HepG2 (cell line): ENCODE data around the gene EHBP1. TPM values are rescaled to one million over a fixed set of nuclear protein-coding genes. Genes with fewer than 3 reads are reported as not detected.

ENCODE experiments used
- ATF6 ChIP-seq: sonication (generic); formaldehyde crosslinking; conservative IDR thresholded peaks from 2 replicates; pipeline ENCODE4 v1.4.0; 2020; ENCODE audit warnings: missing genetic modification reagents
- BCL3 ChIP-seq: sonication (generic); formaldehyde crosslinking; IDR thresholded peaks from 2 replicates; pipeline ENCODE4 v1.5.1; 2020; ENCODE audit warnings: mild to moderate bottlenecking, missing genetic modification reagents, moderate library complexity
- DBP ChIP-seq: sonication (generic); formaldehyde crosslinking; IDR thresholded peaks from 2 replicates; pipeline ENCODE4 v1.4.0; 2020; ENCODE audit warnings: missing genetic modification reagents; ENCODE audit errors: not compliant biosample characterization
- KAT7 ChIP-seq: IDR thresholded peaks from 2 replicates; pipeline ENCODE4 v1.6.1; 2018; ENCODE audit warnings: borderline replicate concordance, missing compliant biosample characterization
- MIER2 ChIP-seq: IDR thresholded peaks from 2 replicates; pipeline ENCODE4 v1.6.1; 2016; ENCODE audit warnings: missing biosample characterization, missing genetic modification reagents
- MLXIP ChIP-seq: sonication (generic); formaldehyde crosslinking; IDR thresholded peaks from 2 replicates; pipeline ENCODE4 v1.9.0; 2021; ENCODE audit warnings: missing genetic modification reagents, borderline replicate concordance
- NFAT5 ChIP-seq: sonication (generic); formaldehyde crosslinking; IDR thresholded peaks from 2 replicates; pipeline ENCODE4 v1.4.0; 2020; ENCODE audit warnings: missing genetic modification reagents
- NFATC3 ChIP-seq: sonication (generic); formaldehyde crosslinking; IDR thresholded peaks from 2 replicates; pipeline ENCODE4 v1.5.1; 2020; ENCODE audit warnings: mild to moderate bottlenecking, missing genetic modification reagents
- POLR2G ChIP-seq: fragments of 200-400 bp; formaldehyde crosslinking; IDR thresholded peaks from 2 replicates; pipeline ENCODE4 v1.6.1; 2018; ENCODE audit warnings: mild to moderate bottlenecking, low read depth, low read length, moderate library complexity
- RFXANK ChIP-seq: IDR thresholded peaks from 2 replicates; pipeline ENCODE4 v1.6.1; 2016
- RXRA ChIP-seq: sonication (generic); formaldehyde crosslinking; IDR thresholded peaks from 2 replicates; pipeline ENCODE4 v1.5.1; 2020; ENCODE audit warnings: missing genetic modification reagents
- SOX6 ChIP-seq, 2 experiments: fragments of 450-650 bp in 1 of 2; sonication (generic) in 1 of 2; formaldehyde crosslinking in 1 of 2; IDR thresholded peaks; 2 replicates each; pipeline versions ENCODE4 v1.4.0 to v1.6.1; 2017 to 2020; ENCODE audit warnings: antibody characterized with exemption in 1 of 2, mild to moderate bottlenecking in 1 of 2, missing genetic modification reagents in 1 of 2
- SRY ChIP-seq: sonication (generic); formaldehyde crosslinking; IDR thresholded peaks from 2 replicates; pipeline ENCODE4 v1.8.0; 2022; ENCODE audit warnings: mild to moderate bottlenecking, missing genetic modification reagents
- ZNF232 ChIP-seq: sonication (generic); formaldehyde crosslinking; IDR thresholded peaks from 2 replicates; pipeline ENCODE4 v1.4.0; 2020; ENCODE audit warnings: missing genetic modification reagents, borderline replicate concordance
- ZNF784 ChIP-seq: sonication (generic); formaldehyde crosslinking; IDR thresholded peaks from 2 replicates; pipeline ENCODE4 v1.5.1; 2020; ENCODE audit warnings: missing genetic modification reagents, mild to moderate bottlenecking, borderline replicate concordance
- polyA plus RNA-seq, 8 experiments: library from polyadenylated mRNA; depleted of rRNA in 3 of 8; stranded (reverse) in 7 of 8; unstranded in 1 of 8; fragments of >200 nt; fragmentation: Illumina TruSeq in 4 of 8; extraction: Trizol in 4 of 8; gene quantifications; 2 replicates each; pipeline versions ENCODE4 v1.2.1 to v1.2.3, GENCODE V29; 2011 to 2016; ENCODE audit warnings: low read depth in 4 of 8, missing spikeins in 1 of 8, mixed read lengths in 1 of 8; ENCODE audit not compliant: insufficient read depth in 1 of 8
- total RNA-seq, 5 experiments: library from RNA; depleted of rRNA; stranded (reverse); fragments of >200 nt; fragmentation: Illumina TruSeq; extraction: Trizol; gene quantifications; 2 replicates each; pipeline ENCODE4 v1.2.3, GENCODE V29; 2016; ENCODE audit warnings: low read depth in 1 of 5

The EHBP1 gene
- total and polyA plus RNA-seq, 2 of the 13 experiments (the other 11 are each of a cell fraction or from before 2014, with no cell fraction given) = 93.5 to 146 TPM

GRCh38 chr2:63049970-63050333 lies 344.4 kb downstream of the EHBP1 start (continued):
- TF ChIP-seq MLXIP (0 out of 2 replicates have a peak, but pooled peaks have one; percentile 38), NFATC3 (CRISPR knock-in tag) (no peak), POLR2G (peak; percentile 57; the same call in 1 of the 2 replicates), SOX6 (IDR thresholded peaks at IDR 0.05) (no peak), SOX6 (CRISPR knock-in tag; IDR thresholded peaks at IDR 0.05) (no peak), DBP (CRISPR knock-in tag) (peak; percentile 56), ATF6 (CRISPR knock-in tag) (no peak), RFXANK (CRISPR knock-in tag) (0 out of 2 replicates have a peak, but pooled peaks have one; percentile 5), ZNF784 (0 out of 2 replicates have a peak, but pooled peaks have one; percentile 71), RXRA (CRISPR knock-in tag) (0 out of 2 replicates have a peak, but pooled peaks have one; percentile 3), MIER2 (CRISPR knock-in tag) (no peak), ZNF232 (CRISPR knock-in tag) (0 out of 2 replicates have a peak, but pooled peaks have one; percentile 39), SRY (0 out of 2 replicates have a peak, but pooled peaks have one; percentile 0), BCL3 (0 out of 2 replicates have a peak, but pooled peaks have one; percentile 19), KAT7 (CRISPR knock-in tag) (peak; percentile 22; the same call in 1 of the 2 replicates), NFAT5 (CRISPR knock-in tag) (peak; percentile 72; the same call in 1 of the 2 replicates)
